DMS 273 (cell line): ENCODE results near the gene MAB21L2.
A peak's percentile ranks its signal among the peaks of the same experiment; 100 is the strongest.
"Not testable (repeated sequence)": the region's sequence is repeated elsewhere in the genome, so short reads cannot be mapped to it uniquely, and the experiment has no call there.

ENCODE experiments used
- DNase-seq: peaks from one replicate; lab custom pipeline; 2025; ENCODE audit not compliant: unreplicated experiment; lab: John Stamatoyannopoulos, UW

The MAB21L2 gene

GRCh38 chr4:150582146-150582872 lies at the start of gene MAB21L2:
Gene MAB21L2, plus strand, starts transcription at chr4:150582151. Its CDS starts 879 bp downstream, at chr4:150583030.
- no peak for DNase-seq

- peak; percentile 8 for DNase-seq
Observed at GRCh38 chr4:150533673-150534072, 48.3 kb upstream of the MAB21L2 start.

DNA sequence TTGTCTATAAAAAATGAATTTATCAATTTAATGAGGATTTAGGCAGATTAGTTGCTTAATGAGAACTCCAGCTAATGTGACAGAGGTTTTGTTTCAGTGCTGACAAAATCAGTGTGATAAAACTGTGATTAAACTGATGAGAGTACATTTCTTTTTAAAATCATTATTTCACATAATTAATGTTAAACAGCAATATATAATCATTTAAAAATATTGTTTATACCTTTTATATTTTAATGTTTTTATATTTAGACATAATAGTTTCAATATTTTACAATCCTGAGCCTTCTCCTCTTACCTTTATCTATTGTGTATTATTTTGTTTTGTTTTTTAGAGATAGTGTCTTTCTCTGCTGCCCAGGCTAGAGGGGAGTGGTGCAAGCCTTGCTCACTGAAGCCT lies 47.1 kb upstream of the MAB21L2 start:
- DNase-seq: no peak

DNA sequence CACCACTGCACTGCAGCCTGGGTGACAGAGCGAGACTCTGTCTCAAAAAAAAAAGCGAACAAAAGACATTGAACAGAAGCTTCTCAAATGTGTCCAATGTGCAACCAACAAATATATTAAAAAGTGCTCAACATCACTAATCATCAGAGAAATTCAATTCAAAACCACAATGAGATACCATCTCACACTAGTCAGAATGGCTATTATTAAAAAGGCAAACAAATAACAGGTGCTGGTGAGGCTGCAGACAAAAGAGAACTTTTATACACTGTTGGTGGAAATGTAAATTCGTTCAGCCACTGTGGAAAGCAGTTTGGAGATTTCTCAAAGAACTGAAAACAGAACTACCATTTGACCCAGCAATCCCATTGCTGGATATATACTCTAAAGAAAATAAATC lies 44.0 kb upstream of the MAB21L2 start:
- DNase-seq: not testable (repeated sequence)

DNA sequence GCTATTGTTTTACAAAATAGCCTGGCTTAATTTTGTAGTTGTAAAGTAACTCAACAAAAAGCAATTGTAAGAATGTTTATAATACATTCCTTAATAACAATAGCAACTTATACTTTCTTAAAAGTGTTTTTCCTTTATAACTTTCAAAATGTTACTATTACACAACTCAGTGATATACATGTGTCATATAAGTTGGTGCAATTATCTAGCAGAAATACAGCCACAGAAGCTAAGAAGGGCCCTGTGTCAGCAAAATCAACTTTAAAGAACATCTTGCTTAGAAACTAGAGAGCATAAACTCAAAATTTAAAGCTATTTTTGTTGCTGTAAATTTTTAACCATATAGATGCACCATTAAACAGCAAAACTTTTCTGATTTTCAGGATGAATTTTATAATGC lies 41.4 kb upstream of the MAB21L2 start:
- DNase-seq: no peak

- DNase-seq: no peak
Observed at GRCh38 chr4:150540959-150541360, 41.0 kb upstream of the MAB21L2 start.

DNA sequence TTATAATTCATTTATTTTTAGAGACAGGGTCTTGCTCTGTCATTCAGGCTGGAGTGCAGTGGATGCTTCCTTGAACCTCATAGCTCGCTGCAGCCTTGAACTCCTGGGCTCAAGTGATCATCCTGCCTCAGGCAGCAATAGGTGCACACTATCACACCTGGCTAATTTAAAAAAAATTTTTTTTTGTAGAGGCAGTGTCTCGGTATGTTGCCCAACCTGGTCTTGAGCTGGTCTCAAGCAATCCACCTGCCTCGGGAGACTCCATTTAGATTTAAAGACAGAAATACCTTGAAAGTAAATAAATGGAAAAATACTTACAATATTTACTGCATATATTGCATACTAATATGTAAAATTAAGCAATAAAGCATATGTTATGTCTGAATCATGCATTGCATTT lies 40.3 kb upstream of the MAB21L2 start:
- DNase-seq: no peak

DNA sequence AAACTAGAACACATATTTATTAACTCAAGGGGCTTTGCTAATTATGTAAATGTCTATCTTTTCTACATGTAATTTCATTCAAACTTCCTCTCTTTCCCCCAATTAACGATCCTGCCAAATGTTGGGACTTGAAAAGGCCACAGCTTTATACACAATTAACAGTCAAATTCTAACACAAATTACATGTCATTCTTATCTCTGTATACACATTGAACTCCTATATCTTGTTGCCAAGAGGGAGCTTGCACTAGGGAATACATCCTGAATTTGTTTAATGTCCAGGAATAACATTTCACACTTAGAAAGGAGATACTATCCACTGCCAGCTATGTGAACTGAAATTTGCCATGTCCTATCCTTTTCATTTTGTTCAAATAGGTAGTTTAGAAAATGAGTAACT lies 38.9 kb upstream of the MAB21L2 start:
- no peak for DNase-seq

DNA sequence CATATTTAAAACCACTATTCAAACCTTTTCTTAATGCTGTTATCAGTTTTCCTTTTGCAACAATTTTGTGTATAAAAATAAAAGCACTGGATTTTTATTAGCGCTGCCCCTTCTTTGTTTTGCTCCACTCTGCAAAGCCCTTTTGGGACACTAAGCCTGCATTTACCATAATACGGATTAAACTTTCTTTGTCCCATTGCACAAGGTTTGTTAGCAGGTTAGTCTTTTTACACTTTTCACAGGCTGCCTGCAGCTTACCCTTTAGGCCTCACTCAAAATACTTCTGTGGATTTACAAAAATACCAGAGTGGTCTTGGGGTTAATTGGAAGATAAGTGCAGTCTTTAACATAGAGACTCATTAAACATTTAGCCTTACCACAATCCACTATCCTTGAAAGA lies 35.7 kb upstream of the MAB21L2 start:
- DNase-seq: no peak

- no peak for DNase-seq
Observed at GRCh38 chr4:150547154-150547838, 34.7 kb upstream of the MAB21L2 start.

- DNase-seq: not testable (repeated sequence)
Observed at GRCh38 chr4:150557811-150558210, 24.1 kb upstream of the MAB21L2 start.

DNA sequence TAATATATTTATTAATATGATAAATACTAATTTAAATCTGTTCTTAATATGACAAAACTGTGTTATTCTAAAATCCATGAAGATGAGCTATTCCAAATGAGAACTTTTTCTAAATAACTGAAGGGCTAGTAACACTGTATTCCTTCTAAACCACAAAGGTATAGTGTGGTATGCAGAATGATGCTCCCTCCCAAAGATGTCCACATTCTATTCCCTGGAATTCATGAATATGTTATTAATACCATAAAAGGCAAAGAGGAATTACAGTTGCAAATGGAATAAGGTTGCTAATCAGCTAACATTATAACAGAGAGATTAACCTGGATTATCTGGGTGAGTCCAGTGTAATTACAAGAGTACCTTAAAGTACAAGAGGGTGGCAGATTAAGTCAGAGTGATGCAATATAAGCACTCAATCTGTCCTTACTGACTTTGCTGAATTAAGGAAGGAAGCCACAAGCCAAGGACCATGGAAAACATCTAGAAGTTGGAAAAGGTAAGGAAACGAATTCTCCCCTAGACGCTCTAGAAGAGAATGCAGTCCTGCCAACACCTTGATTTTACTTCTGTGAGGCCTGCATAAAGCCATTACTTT lies 20.7 kb upstream of the MAB21L2 start:
- no peak for DNase-seq

- DNase-seq: no peak
Observed at GRCh38 chr4:150562250-150562649, 19.7 kb upstream of the MAB21L2 start.

- DNase-seq: no peak
Observed at GRCh38 chr4:150562751-150563150, 19.2 kb upstream of the MAB21L2 start.

DNA sequence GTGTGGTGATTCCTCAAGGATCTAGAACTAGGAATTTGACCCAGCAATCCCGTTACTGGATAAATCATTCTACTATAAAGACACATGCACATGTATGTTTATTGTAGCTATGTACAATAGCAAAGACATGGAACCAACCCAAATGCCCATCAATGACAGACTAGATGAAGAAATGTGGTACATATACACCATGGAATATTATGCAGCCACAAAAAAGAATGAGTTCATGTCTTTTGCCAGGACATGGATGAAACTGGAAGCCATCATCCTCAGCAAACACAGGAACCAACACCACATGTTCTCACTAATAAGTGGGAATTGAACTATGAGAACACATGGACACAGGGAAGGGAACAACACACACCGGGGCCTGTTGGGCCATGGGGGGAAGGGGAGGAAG lies 17.0 kb upstream of the MAB21L2 start:
- not testable (repeated sequence) for DNase-seq

DNA sequence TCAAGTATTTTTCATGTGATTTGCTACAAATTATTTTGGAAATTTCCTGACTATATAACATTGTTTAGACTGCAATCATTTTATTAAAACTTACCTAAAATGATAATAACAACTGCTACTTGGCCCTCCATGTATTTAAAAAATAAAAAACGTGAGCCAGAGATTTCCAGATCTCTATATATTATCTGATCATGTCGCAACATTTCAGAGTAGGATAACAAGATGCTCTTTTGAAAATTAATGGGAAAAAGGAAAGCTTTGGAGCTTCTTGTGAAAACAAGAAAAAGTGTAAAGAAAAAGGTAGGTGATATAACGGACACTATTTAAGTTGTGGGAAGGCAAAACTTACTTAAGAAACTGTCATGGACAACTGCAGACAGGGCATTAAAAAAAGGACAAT lies 14.9 kb upstream of the MAB21L2 start:
- no peak for DNase-seq

- DNase-seq: no peak
Observed at GRCh38 chr4:150569384-150569987, 12.5 kb upstream of the MAB21L2 start.

DNA sequence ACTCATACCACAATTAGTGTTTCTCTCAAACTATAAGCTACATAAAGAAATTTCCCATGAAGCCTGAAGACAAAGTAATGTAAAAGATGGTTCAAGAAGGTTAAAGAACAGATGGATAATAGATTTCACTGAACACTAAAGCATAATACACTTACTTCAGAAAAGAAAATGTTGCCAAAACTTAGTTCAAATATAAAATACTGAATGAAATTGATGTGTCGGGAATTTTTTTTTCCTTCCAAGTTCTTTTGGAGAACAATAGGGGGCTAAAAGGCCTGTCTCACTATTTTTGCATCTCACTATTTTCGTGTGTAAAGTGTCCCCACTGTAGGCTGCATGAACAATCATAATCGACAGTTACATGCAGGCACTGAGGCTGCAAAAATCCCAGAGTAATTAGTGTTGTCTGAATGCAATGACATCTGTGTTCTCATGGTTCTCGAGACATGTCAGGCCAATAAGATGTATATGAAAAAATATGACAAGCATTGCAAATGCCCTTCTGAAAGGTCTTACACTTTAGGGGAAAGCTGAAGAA lies 11.9 kb upstream of the MAB21L2 start:
- no peak for DNase-seq

GRCh38 chr4:150570862-150571261 lies 11.1 kb upstream of the MAB21L2 start:
- no peak for DNase-seq

- DNase-seq: no peak
Observed at GRCh38 chr4:150572704-150573504, 9.0 kb upstream of the MAB21L2 start.

- no peak for DNase-seq
Observed at GRCh38 chr4:150573534-150573933, 8.4 kb upstream of the MAB21L2 start.
